Activated naive CD4-positive, alpha-beta T cell treated with Interleukin-2 at 50 U/mL for 16 hours (primary cell): ENCODE measurements around the gene AADACL3.

Source experiments
- DNase-seq: peaks from one replicate; pipeline ENCODE4 v3.0.0-alpha.2; 2020

AADACL3 gene

DNA sequence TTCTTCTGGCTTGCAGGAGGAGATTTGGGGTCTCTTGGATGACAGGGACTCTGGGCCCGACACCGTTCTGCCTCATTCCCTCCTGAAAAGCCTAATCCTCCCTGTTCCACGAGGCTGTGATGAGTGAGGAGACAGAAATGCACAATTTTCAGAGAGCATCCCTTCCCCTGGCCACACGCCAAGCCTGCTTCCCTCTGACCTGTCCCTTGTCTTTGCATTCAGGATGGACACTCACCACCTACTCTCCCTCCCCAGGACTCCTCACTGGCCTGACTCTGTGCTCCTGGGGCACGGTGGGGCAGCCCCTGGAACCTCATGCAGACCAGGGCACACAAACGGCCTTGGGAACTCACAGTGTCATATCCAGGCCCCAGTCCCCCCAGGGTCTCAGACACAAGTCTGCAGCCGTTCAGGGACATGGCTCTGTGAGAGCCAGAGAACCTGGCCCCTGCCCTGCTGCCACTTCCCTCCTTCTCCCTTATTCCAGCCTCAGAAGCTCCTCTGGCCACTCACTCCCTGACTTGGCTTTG, 54.1 kb downstream of the AADACL3 start:
- no peak for DNase-seq

DNA sequence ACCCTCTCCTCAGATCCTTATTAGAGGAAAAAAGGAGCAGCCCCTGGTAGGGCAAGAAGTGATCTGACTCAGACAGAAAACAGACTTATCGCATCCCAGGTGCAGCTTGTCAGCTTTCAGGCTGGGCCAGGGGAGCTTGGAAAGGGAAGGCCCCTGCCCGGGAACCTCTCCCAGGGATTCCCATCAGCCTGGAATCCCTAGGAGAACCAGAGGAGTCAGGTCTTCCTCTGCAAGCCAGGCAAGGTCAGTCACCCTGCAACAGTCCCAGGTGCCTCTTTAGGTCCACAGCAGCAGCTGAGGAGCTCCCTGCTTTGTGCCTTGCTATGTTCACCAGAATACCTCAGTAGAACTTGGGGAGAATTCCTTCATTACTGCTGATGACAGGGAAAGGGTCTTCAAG, 54.7 kb downstream of the AADACL3 start:
- DNase-seq, result no peak

DNA sequence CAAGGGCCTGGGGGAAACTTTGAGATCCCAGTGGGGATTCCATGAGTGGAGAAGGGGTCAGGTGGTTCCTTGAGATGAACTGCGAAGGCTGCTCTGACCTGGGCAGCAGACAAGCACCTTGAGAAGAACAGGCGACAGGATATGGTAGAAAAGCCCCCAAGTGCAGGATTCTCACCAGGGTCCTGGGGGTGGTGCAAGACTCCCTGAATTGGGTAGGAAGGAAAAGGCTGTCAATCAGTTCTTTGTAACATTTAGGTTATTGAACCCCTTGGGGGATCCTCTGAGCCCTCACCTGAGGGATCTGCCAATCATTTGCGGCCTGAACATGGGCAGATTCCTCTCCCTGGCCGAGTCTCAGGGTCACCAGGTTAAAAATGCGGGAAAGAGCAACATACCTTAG, 55.3 kb downstream of the AADACL3 start:
- no peak for DNase-seq

DNA sequence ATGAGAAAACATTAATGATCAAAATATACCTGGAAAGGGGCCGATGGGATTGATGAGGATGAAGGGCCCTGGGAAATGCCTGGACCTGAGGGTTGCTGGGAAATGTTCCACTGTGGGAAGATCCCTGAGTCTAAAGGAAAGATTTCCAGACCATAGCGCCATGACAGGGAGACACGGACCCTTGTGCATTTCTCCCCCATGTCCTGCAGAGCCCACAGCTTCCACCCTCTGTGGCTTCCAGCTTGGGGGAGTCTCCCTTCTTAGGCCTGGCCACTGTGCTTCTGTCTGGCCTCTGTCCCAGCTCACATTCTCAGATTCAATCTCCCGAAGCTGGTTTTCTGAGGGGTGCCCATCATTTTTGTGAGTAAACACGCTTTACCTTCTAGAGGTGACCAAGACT, 56.6 kb downstream of the AADACL3 start:
- no peak for DNase-seq

DNA sequence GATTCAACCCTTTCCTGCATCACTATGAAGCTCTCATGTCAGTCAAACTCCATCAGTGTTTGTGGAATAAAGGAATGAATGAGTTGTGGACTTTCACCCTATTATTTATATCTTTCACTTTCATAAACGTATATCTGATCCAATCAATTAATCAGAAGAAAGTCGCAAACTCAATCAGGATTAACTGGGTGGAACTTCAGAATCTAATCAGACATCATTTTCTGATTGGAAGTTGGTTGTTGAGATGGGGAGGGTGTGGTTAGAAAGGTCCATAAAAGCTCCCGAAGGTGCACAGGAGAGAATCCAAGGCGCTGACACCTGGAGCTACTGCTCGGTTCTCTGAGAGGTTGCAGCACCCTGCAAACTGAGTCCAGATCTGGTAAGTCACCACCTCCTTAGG, 57.5 kb downstream of the AADACL3 start, which contains the start of gene PRAMEF12:
PRAMEF12 (plus strand) TSS at position 301 of the 400 bp plus-strand sequence. CDS start 1,130 bp downstream, outside the sequence.
- no peak for DNase-seq

DNA sequence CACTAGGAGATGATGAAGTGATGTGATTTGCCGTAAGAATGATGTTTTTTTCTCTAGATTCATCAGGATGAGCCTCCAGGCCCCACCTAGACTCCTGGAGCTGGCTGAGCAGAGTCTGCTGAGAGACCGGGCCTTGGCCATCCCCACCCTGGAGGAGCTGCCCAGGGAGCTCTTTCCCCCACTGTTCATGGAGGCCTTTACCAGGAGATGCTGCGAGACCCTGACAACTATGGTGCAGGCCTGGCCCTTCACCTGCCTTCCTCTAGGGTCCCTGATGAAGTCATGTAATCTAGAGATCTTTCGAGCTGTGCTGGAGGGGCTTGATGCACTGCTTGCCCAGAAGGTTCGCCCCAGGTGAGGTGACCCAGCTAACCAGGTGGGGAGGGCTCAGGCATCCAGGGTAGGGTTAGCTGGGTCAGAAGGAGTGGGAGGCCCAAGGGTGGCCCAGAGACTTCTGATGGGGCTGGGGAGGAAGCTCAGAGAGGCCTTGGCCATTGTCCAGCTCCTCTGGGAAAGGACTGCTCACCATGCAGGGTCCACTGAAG, 59.0 kb downstream of the AADACL3 start:
- no peak for DNase-seq

DNA sequence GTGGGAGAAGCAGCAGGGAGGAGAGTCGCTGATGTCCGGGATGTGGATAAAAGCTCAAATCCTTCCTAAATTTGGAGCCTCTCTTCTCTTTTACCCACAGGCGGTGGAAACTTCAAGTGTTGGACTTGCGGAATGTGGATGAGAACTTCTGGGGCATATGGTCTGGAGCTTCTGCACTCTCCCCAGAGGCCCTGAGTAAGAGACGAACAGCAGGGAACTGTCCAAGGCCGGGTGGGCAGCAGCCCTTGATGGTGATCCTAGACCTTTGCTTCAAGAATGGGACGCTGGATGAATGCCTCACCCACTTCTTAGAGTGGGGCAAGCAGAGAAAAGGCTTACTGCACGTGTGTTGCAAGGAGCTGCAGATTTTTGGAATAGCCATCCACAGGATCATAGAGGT, 59.5 kb downstream of the AADACL3 start:
- DNase-seq, result no peak

DNA sequence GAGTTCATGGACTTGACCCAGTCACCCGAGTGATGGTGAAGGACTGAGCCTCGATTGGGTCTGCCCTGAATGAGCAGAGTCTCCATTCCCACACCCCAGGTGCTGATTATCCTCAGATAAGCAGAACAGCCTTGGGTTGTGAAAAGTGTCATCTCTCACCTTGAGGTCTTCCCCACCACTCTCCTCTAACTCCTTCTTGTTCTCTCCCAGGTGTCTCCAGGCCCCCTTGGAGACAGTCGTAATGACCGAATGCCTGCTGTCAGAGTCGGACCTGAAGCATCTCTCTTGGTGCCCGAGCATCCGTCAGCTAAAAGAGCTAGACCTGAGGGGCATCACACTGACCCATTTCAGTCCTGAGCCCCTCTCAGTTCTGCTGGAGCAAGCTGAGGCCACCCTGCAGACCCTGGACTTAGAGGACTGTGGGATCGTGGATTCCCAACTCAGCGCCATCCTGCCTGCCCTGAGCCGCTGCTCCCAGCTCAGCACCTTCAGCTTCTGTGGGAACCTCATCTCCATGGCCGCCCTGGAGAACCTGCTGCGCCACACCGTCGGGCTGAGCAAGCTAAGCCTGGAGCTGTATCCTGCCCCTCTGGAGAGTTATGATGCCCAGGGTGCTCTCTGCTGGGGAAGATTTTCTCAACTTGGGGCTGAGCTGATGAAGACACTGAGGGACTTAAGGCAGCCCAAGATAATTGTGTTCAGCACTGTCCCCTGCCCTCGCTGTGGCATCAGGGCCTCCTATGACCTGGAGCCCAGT, 61.1 kb downstream of the AADACL3 start:
- DNase-seq, result no peak
